HepG2 (cell line): ENCODE measurements around the gene CD48. TPM values are rescaled to one million over a fixed set of nuclear protein-coding genes. Genes with fewer than 3 reads are reported as not detected.
"Not testable (repeated sequence)": the region's sequence is repeated elsewhere in the genome, so short reads cannot be mapped to it uniquely, and the experiment has no call there.

ENCODE experiments used
- ATAC-seq: fragments of 200-7000 bp; cut with Tn5 transposase; 3 replicates; pipeline ENCODE4 v1.9.1; 2020; ENCODE audit warnings: mild to moderate bottlenecking, moderate library complexity
- BruUV-seq: library from RNA; stranded (reverse); fragments of 400-500 nt; replicated peaks from 2 replicates; lab custom pipeline; 2021; lab: Mats Ljungman, UMichigan
- CTCF ChIA-PET: fragments of 300-600 bp; formaldehyde crosslinking; extraction: SDS; loops from one replicate; lab custom pipeline; 2021; ENCODE audit warnings: low total read pairs, inconsistent platforms, low intra/inter-chr PET ratio; lab: Yijun Ruan, JAX
- POLR2A ChIA-PET: fragments of 350-600 bp; sonication (Branson Sonifier 250); formaldehyde crosslinking; loops from one replicate; lab custom pipeline; 2020; ENCODE audit warnings: antibody characterized with exemption, inconsistent platforms; lab: Yijun Ruan, JAX
- DNase-seq: peaks from one replicate; pipeline ENCODE4 v3.0.0-alpha.2; 2015; ENCODE audit warnings: low spot score
- FAIRE-seq: peaks from 3 replicates; lab custom pipeline; 2011; peaks lifted over from hg19 to GRCh38; lab: Jason Lieb, UNC
- H2AFZ ChIP-seq: one replicate; pipeline ENCODE4 v1.6.1; 2011; ENCODE audit warnings: low read length, inconsistent platforms
- H3K27ac ChIP-seq: fragments of 300-600 bp; 3 replicates; pipeline ENCODE4 v1.8.0; 2011; ENCODE audit warnings: mixed run types, mild to moderate bottlenecking, mixed read lengths, low read length, inconsistent platforms; ENCODE audit not compliant: insufficient read depth; ENCODE audit errors: extremely low read length
- H3K27me3 ChIP-seq, 2 experiments: fragments of 200-600 bp in 1 of 2; 2 replicates in 1 of 2; 3 replicates in 1 of 2; pipeline versions ENCODE4 v1.6.0 to v1.8.0; 2011; ENCODE audit warnings: low read length in 2 of 2, mild to moderate bottlenecking in 2 of 2, moderate library complexity in 2 of 2, inconsistent platforms in 1 of 2; ENCODE audit not compliant: insufficient read depth in 2 of 2, control insufficient read depth in 1 of 2
- H3K36me3 ChIP-seq, 2 experiments: fragments of 200-600 bp in 1 of 2; replicated peaks in 1 of 2; 2 replicates in 1 of 2; 3 replicates in 1 of 2; pipeline versions ENCODE4 v1.5.1 to v1.8.0; 2011; ENCODE audit warnings: low read length in 2 of 2, inconsistent platforms in 1 of 2; ENCODE audit not compliant: insufficient read depth in 2 of 2, control insufficient read depth in 1 of 2
- H3K4me1 ChIP-seq: 2 replicates; pipeline ENCODE4 v1.5.1; 2012; ENCODE audit warnings: low read length, inconsistent platforms; ENCODE audit not compliant: insufficient read depth
- H3K4me2 ChIP-seq: 2 replicates; pipeline ENCODE4 v1.6.0; 2011; ENCODE audit warnings: low read depth, low read length, inconsistent platforms
- H3K4me3 ChIP-seq, 3 experiments: fragments of 200-600 bp in 1 of 3; sonication (generic), shearing (Covaris generic) in 1 of 3; replicated peaks in 1 of 3; 2 replicates each; pipeline ENCODE4 v1.5.1; 2011 to 2016; ENCODE audit warnings: low read length in 3 of 3, inconsistent platforms in 2 of 3, low read depth in 2 of 3, mild to moderate bottlenecking in 2 of 3, control low read depth in 1 of 3, mixed read lengths in 1 of 3; ENCODE audit not compliant: insufficient read depth in 1 of 3
- H3K79me2 ChIP-seq: one replicate; pipeline ENCODE4 v1.6.1; 2011; ENCODE audit warnings: low read length, inconsistent platforms; ENCODE audit not compliant: insufficient read depth
- H3K9ac ChIP-seq: 2 replicates; pipeline ENCODE4 v1.6.0; 2011; ENCODE audit warnings: mild to moderate bottlenecking, low read depth, low read length, inconsistent platforms; ENCODE audit not compliant: insufficient read depth
- H3K9me3 ChIP-seq: 2 replicates; pipeline ENCODE4 v1.5.1; 2012; ENCODE audit warnings: mild to moderate bottlenecking, low read length
- H4K20me1 ChIP-seq: 2 replicates; pipeline ENCODE4 v1.6.0; 2011; ENCODE audit warnings: inconsistent platforms, mild to moderate bottlenecking, low read length, moderate library complexity; ENCODE audit not compliant: insufficient read depth
- PAWR ChIP-seq: sonication (generic); formaldehyde crosslinking; IDR thresholded peaks from 2 replicates; pipeline ENCODE4 v1.4.0; 2020; ENCODE audit warnings: missing genetic modification reagents, mild to moderate bottlenecking, borderline replicate concordance
- ZBTB20 ChIP-seq: sonication (generic); formaldehyde crosslinking; IDR thresholded peaks from 2 replicates; pipeline ENCODE4 v1.8.1; 2023; ENCODE audit warnings: missing genetic modification reagents, low read depth, mild to moderate bottlenecking, borderline replicate concordance
- ZNF205 ChIP-seq: IDR thresholded peaks from 2 replicates; pipeline ENCODE4 v1.6.1; 2018; ENCODE audit warnings: missing biosample characterization, missing genetic modification reagents
- ZNF251 ChIP-seq: sonication (generic); formaldehyde crosslinking; IDR thresholded peaks from 2 replicates; pipeline ENCODE4 v1.9.0; 2021; ENCODE audit warnings: mild to moderate bottlenecking, missing genetic modification reagents
- ZNF280B ChIP-seq: sonication (generic); formaldehyde crosslinking; IDR thresholded peaks from 2 replicates; pipeline ENCODE4 v1.5.0; 2020; ENCODE audit warnings: missing genetic modification reagents, mild to moderate bottlenecking, borderline replicate concordance
- ZNF33B ChIP-seq: sonication (generic); formaldehyde crosslinking; IDR thresholded peaks from 2 replicates; pipeline ENCODE4 v1.5.1; 2020; ENCODE audit warnings: mild to moderate bottlenecking, missing genetic modification reagents
- ZNF615 ChIP-seq: sonication (generic); formaldehyde crosslinking; IDR thresholded peaks from 2 replicates; pipeline ENCODE4 v1.5.0; 2020; ENCODE audit warnings: mild to moderate bottlenecking, missing genetic modification reagents, borderline replicate concordance
- ZNF652 ChIP-seq: IDR thresholded peaks from 2 replicates; pipeline ENCODE4 v1.6.1; 2016; ENCODE audit warnings: low read depth, borderline replicate concordance
- WGBS: methylation state at CpG from one replicate; pipeline ENCODE4 v1.1.6; 2017; ENCODE audit warnings: low lambda C conversion rate; 5-methylcytosine and 5-hydroxymethylcytosine counted together
- in situ Hi-C: cut with HindIII; loops from 2 replicates; pipeline ENCODE4 v1.10.0; 2017; ENCODE audit warnings: low pct_unique_long_range_greater_than_20kb; ENCODE audit not compliant: extremely low pct_ligation_motif_present
- intact Hi-C: fragments of 100-400 bp; cut with micrococcal nuclease; formaldehyde crosslinking; loops from one replicate; pipeline ENCODE4 v1.10.0; 2022; ENCODE audit not compliant: unreplicated experiment
- polyA plus RNA-seq, 8 experiments: library from polyadenylated mRNA; depleted of rRNA in 3 of 8; stranded (reverse) in 7 of 8; unstranded in 1 of 8; fragments of >200 nt; fragmentation: Illumina TruSeq in 4 of 8; extraction: Trizol in 4 of 8; gene quantifications; 2 replicates each; pipeline versions ENCODE4 v1.2.1 to v1.2.3, GENCODE V29; 2011 to 2016; ENCODE audit warnings: low read depth in 4 of 8, missing spikeins in 1 of 8, mixed read lengths in 1 of 8; ENCODE audit not compliant: insufficient read depth in 1 of 8
- total RNA-seq, 5 experiments: library from RNA; depleted of rRNA; stranded (reverse); fragments of >200 nt; fragmentation: Illumina TruSeq; extraction: Trizol; gene quantifications; 2 replicates each; pipeline ENCODE4 v1.2.3, GENCODE V29; 2016; ENCODE audit warnings: low read depth in 1 of 5
- TF ChIP-seq, protein P1 (sequence below), 2 experiments: sonication (generic) in 1 of 2; formaldehyde crosslinking in 1 of 2; IDR thresholded peaks; 2 replicates each; pipeline versions ENCODE4 v1.5.1 to v1.6.1; 2011 to 2020; ENCODE audit warnings: borderline replicate concordance in 1 of 2, low read depth in 1 of 2, low read length in 1 of 2, mild to moderate bottlenecking in 1 of 2, missing genetic modification reagents in 1 of 2, moderate library complexity in 1 of 2
- TF ChIP-seq, protein P2 (sequence below): sonication (generic); formaldehyde crosslinking; IDR thresholded peaks from 2 replicates; pipeline ENCODE4 v1.5.1; 2020; ENCODE audit warnings: mild to moderate bottlenecking, missing genetic modification reagents, moderate library complexity

The CD48 gene
- total and polyA plus RNA-seq, 2 of the 13 experiments (the other 11 are each of a cell fraction or from before 2014, with no cell fraction given): not detected

DNA sequence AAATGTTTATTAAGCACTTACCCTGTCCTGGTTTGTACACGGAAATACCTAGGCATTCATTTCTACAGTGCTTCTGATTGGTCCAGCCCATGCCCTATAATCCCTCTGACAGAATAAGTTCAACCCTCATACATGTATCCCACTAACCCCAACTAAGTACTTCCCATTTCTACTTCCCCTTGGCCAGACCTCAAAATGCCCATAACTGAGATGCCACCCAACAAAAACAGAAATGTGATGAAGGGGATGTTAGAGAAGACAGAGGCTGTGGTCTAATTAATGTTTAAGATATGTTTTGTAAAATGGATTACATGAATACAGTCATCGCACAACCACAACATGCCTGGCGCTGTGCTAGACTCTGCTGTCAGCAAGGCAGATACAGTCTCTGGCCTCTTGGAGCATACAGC lies 6.4 kb downstream of the CD48 start:
- POLR2A ChIA-PET, H3K4me2 ChIP-seq, H4K20me1 ChIP-seq, CTCF ChIA-PET, H3K79me2 ChIP-seq, in situ Hi-C loops, BruUV-seq, H3K27ac ChIP-seq, H3K4me1 ChIP-seq, DNase-seq, H3K36me3 ChIP-seq, intact Hi-C loops, H3K9me3 ChIP-seq, ATAC-seq, H2AFZ ChIP-seq, H3K9ac ChIP-seq, H3K4me3 ChIP-seq, FAIRE-seq, H3K27me3 ChIP-seq: not testable (repeated sequence)
- 61% methylated on average over 3 of the region's 3 CpGs for WGBS

GRCh38 chr1:160704250-160704649 lies 7.4 kb downstream of the CD48 start:
- Histone ChIP-seq H3K9ac (no peak overlapping the region), H2AFZ (no peak overlapping the region), H3K4me1 (no peaks in the 10 kb centered on the region), H3K27me3 (peaks cover 0 to 4% of the 10 kb centered on the region in 2 experiments; a peak in 2 of 5 replicates), H4K20me1 (no peaks in the 10 kb centered on the region), H3K36me3 (no peaks in the 10 kb centered on the region), H3K79me2 (no peaks in the 10 kb centered on the region), H3K4me2 (no peak overlapping the region), H3K9me3 (no peaks in the 10 kb centered on the region), H3K4me3 (no peak overlapping the region), H3K27ac (no peak overlapping the region)
- FAIRE-seq (no peak), ATAC-seq (no peak), DNase-seq (no peak)
- intact Hi-C loops (no loop called here), in situ Hi-C loops (no loop called here)
- CTCF ChIA-PET: no interaction called here
- POLR2A ChIA-PET: no interaction called here
- 34% methylated on average over 4 of the region's 4 CpGs for whole genome bisulfite sequencing
- BruUV-seq: no TSS peak
- no peak for TF ChIP-seq ZBTB20 (CRISPR knock-in tag)
- TF ChIP-seq ZNF615 (CRISPR knock-in tag): no peak
- TF ChIP-seq ZNF280B (CRISPR knock-in tag): no peak
- no peak for TF ChIP-seq ZNF33B (CRISPR knock-in tag)
- TF ChIP-seq, protein P1, sequence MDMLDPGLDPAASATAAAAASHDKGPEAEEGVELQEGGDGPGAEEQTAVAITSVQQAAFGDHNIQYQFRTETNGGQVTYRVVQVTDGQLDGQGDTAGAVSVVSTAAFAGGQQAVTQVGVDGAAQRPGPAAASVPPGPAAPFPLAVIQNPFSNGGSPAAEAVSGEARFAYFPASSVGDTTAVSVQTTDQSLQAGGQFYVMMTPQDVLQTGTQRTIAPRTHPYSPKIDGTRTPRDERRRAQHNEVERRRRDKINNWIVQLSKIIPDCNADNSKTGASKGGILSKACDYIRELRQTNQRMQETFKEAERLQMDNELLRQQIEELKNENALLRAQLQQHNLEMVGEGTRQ (IDR thresholded peaks at IDR 0.05; ENCODE audit: low read depth, low read length): no peak
- TF ChIP-seq, protein P1 (CRISPR knock-in tag; IDR thresholded peaks at IDR 0.05; ENCODE audit: borderline replicate concordance): no peak
- TF ChIP-seq ZNF652 (CRISPR knock-in tag): no peak
- no peak for TF ChIP-seq ZNF205 (CRISPR knock-in tag)
- TF ChIP-seq ZNF251 (CRISPR knock-in tag): no peak
- TF ChIP-seq PAWR (CRISPR knock-in tag): no peak
- TF ChIP-seq, protein P2, sequence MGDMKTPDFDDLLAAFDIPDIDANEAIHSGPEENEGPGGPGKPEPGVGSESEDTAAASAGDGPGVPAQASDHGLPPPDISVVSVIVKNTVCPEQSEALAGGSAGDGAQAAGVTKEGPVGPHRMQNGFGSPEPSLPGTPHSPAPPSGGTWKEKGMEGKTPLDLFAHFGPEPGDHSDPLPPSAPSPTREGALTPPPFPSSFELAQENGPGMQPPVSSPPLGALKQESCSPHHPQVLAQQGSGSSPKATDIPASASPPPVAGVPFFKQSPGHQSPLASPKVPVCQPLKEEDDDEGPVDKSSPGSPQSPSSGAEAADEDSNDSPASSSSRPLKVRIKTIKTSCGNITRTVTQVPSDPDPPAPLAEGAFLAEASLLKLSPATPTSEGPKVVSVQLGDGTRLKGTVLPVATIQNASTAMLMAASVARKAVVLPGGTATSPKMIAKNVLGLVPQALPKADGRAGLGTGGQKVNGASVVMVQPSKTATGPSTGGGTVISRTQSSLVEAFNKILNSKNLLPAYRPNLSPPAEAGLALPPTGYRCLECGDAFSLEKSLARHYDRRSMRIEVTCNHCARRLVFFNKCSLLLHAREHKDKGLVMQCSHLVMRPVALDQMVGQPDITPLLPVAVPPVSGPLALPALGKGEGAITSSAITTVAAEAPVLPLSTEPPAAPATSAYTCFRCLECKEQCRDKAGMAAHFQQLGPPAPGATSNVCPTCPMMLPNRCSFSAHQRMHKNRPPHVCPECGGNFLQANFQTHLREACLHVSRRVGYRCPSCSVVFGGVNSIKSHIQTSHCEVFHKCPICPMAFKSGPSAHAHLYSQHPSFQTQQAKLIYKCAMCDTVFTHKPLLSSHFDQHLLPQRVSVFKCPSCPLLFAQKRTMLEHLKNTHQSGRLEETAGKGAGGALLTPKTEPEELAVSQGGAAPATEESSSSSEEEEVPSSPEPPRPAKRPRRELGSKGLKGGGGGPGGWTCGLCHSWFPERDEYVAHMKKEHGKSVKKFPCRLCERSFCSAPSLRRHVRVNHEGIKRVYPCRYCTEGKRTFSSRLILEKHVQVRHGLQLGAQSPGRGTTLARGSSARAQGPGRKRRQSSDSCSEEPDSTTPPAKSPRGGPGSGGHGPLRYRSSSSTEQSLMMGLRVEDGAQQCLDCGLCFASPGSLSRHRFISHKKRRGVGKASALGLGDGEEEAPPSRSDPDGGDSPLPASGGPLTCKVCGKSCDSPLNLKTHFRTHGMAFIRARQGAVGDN (CRISPR knock-in tag): no peak
